Measurements from ENCODE around the gene PRPF19. TPM values are rescaled to one million over a fixed set of nuclear protein-coding genes. Genes with fewer than 3 reads are reported as not detected.

PRPF19 gene
- total and polyA plus RNA-seq, 9 of the 15 experiments (the other 6 are each of a cell fraction or from before 2014, with no cell fraction given): 9.4 to 212 (median 73.2) TPM

GRCh38 chr11:60906132-60906972 is at the start of gene PRPF19 (continued):
- TF ChIP-seq KDM5B (IDR thresholded peaks at IDR 0.05; ENCODE audit: insufficient replicate concordance, low read depth, low read length) (peak; percentile 84), MEIS2 (IDR thresholded peaks at IDR 0.05; ENCODE audit: partially characterized antibody) (peak; percentile 41), ELF2 (CRISPR knock-in tag; IDR thresholded peaks at IDR 0.05) (no peak), TAF15 (IDR thresholded peaks at IDR 0.05; ENCODE audit: low read depth, low read length) (no peak), WHSC1 (IDR thresholded peaks at IDR 0.05; ENCODE audit: low read length) (no peak), JUND (IDR thresholded peaks at IDR 0.05; ENCODE audit: borderline replicate concordance, low read depth, low read length) (0 out of 2 replicates have a peak, but pooled peaks have one; percentile 41), JUND (tag; IDR thresholded peaks at IDR 0.05; ENCODE audit: borderline replicate concordance, low read depth, low read length) (no peak), MIER1 (IDR thresholded peaks at IDR 0.05; ENCODE audit: low read depth) (no peak), HSF4 (CRISPR knock-in tag; IDR thresholded peaks at IDR 0.05; ENCODE audit: borderline replicate concordance) (no peak), ZKSCAN3 (CRISPR knock-in tag; IDR thresholded peaks at IDR 0.05) (no peak), SPI1 (IDR thresholded peaks at IDR 0.05; ENCODE audit: borderline replicate concordance, low read depth, low read length) (no peak), BACH1 (tag; IDR thresholded peaks at IDR 0.05) (no peak), THRA (IDR thresholded peaks at IDR 0.05) (no peak), CBX5 (IDR thresholded peaks at IDR 0.05; ENCODE audit: borderline replicate concordance, low read depth) (no peak), ZNF644 (tag; IDR thresholded peaks at IDR 0.05; ENCODE audit: low read depth) (no peak), GTF2F1 (IDR thresholded peaks at IDR 0.05; ENCODE audit: low read depth, low read length) (no peak), CEBPB (tag; IDR thresholded peaks at IDR 0.05) (no peak), SMAD1 (IDR thresholded peaks at IDR 0.05; ENCODE audit: low read depth, low read length, partially characterized antibody) (peak; percentile 68), KDM4B (IDR thresholded peaks at IDR 0.05; ENCODE audit: borderline replicate concordance in 2 of 2, low read depth in 1 of 2) (no peak), KAT7 (CRISPR knock-in tag; IDR thresholded peaks at IDR 0.05; ENCODE audit: borderline replicate concordance) (no peak), ZNF668 (CRISPR knock-in tag; IDR thresholded peaks at IDR 0.05) (no peak), MXD1 (CRISPR knock-in tag; IDR thresholded peaks at IDR 0.05; ENCODE audit: borderline replicate concordance, poor library complexity, severe bottlenecking) (peak; percentile 14)
- TF ChIP-seq, protein P1, sequence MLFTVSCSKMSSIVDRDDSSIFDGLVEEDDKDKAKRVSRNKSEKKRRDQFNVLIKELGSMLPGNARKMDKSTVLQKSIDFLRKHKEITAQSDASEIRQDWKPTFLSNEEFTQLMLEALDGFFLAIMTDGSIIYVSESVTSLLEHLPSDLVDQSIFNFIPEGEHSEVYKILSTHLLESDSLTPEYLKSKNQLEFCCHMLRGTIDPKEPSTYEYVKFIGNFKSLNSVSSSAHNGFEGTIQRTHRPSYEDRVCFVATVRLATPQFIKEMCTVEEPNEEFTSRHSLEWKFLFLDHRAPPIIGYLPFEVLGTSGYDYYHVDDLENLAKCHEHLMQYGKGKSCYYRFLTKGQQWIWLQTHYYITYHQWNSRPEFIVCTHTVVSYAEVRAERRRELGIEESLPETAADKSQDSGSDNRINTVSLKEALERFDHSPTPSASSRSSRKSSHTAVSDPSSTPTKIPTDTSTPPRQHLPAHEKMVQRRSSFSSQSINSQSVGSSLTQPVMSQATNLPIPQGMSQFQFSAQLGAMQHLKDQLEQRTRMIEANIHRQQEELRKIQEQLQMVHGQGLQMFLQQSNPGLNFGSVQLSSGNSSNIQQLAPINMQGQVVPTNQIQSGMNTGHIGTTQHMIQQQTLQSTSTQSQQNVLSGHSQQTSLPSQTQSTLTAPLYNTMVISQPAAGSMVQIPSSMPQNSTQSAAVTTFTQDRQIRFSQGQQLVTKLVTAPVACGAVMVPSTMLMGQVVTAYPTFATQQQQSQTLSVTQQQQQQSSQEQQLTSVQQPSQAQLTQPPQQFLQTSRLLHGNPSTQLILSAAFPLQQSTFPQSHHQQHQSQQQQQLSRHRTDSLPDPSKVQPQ (CRISPR knock-in tag; IDR thresholded peaks at IDR 0.05; ENCODE audit: borderline replicate concordance): no peak
